ENCODE measurements around the gene MCTP1. TPM values are rescaled to one million over a fixed set of nuclear protein-coding genes. Genes with fewer than 3 reads are reported as not detected.

Gene MCTP1
- total RNA-seq, 1 experiment from 2014 or later, result 0.44 TPM

DNA sequence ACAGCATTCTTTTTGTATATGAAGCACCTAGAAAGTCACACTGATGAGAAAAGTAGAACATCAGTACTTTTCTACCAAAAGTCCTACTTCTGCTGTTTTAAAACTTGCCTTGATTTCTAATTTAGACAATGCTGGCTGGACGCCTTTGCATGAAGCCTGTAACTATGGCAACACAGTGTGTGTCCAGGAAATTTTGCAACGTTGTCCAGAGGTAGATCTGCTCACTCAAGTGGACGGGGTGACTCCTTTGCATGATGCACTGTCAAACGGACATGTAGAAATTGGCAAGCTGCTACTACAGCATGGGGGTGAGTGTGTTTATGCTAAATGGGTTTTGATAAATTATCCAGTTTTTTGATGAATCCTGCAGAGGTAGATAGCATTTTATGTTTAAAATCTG is 592.9 kb downstream of the MCTP1 start:
- Histone ChIP-seq H3K9me2 (ENCODE audit: insufficient read depth) (no peaks in the 10 kb centered on the region), H3K4me2 (ENCODE audit: low read length) (no peak overlapping the region), H2AFZ (ENCODE audit: low read depth, low read length, poor library complexity, severe bottlenecking) (no peak overlapping the region), H3K36me3 (ENCODE audit: control insufficient read depth in 1 of 2, insufficient read depth in 2 of 2, low read length in 2 of 2) (no peaks in the 10 kb centered on the region), H3K27ac (ENCODE audit: low read depth, low read length) (no peak overlapping the region), H3K9ac (ENCODE audit: low read length) (no peak overlapping the region), H4K20me1 (ENCODE audit: insufficient read depth) (no peaks in the 10 kb centered on the region), H3K9me3 (ENCODE audit: control insufficient read depth in 1 of 2, insufficient read depth in 1 of 2, low read depth in 1 of 2, low read length in 2 of 2) (no peaks in the 10 kb centered on the region), H3K79me2 (ENCODE audit: insufficient read depth, low read length) (no peaks in the 10 kb centered on the region), H3K27me3 (ENCODE audit: insufficient read depth, low read length) (no peaks in the 10 kb centered on the region), H3K4me1 (ENCODE audit: control insufficient read depth in 1 of 2, insufficient read depth in 2 of 2, low read length in 2 of 2) (no peaks in the 10 kb centered on the region), H3K4me3 (replicated peaks in 1 of 2; ENCODE audit: low read depth in 1 of 2, low read length in 2 of 2) (no peak overlapping the region)
- ATAC-seq (no peak), DNase-seq (ENCODE audit: low read depth, low spot score) (no peak)
- ChIA-PET RAD21 (ENCODE audit: low non-redundant PET in 1 of 2, low total read pairs in 2 of 2, uncharacterized antibody in 2 of 2, unreplicated experiment in 2 of 2) (no interaction called here), POLR2A (no interaction called here), CTCF (no interaction called here)
- no peak for TF ChIP-seq CEBPB (IDR thresholded peaks at IDR 0.05; ENCODE audit: low read depth)
- no peak for TF ChIP-seq ZFX (IDR thresholded peaks at IDR 0.05)
- no peak for TF ChIP-seq POLR2AphosphoS5 (IDR thresholded peaks at IDR 0.05; ENCODE audit: low read depth, low read length)
- TF ChIP-seq EZH2 (IDR thresholded peaks at IDR 0.05), result no peak
- TF ChIP-seq, protein P1, sequence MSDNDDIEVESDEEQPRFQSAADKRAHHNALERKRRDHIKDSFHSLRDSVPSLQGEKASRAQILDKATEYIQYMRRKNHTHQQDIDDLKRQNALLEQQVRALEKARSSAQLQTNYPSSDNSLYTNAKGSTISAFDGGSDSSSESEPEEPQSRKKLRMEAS (IDR thresholded peaks at IDR 0.05), result no peak
- TF ChIP-seq ELF1 (IDR thresholded peaks at IDR 0.05; ENCODE audit: borderline replicate concordance, low read depth), result no peak
- no peak for TF ChIP-seq TCF7L2 (IDR thresholded peaks at IDR 0.05; ENCODE audit: borderline replicate concordance, extremely low read depth, insufficient read depth, insufficient read length)
- intact Hi-C loops (cut with micrococcal nuclease), result loop anchor here (2.0 to 10.0 kb wide), 2 partner anchors 167 to 777 kb away; no protein-coding TSS in a partner anchor
- BruUV-seq (replicated peaks), result no TSS peak

DNA sequence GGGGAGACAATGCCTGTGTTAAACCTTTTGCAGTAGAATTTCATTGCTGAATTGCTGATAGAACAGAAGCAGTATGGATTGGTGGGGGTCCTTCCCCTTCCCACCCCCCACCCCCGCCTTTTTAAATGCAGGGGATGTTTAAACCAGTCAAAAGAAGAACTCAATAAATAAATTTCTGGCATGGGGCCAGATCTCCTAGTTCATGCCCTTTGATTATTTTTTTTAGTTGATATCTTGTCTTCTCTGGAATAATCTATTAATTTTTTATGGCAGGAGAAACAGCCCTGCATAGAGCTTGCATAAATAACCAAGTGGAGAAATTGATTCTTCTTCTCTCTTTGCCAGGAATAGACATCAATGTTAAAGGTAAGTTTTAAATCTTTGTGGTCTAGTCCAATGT is 593.6 kb downstream of the MCTP1 start:
- no TSS peak for BruUV-seq (replicated peaks)
- TF ChIP-seq, protein P2, sequence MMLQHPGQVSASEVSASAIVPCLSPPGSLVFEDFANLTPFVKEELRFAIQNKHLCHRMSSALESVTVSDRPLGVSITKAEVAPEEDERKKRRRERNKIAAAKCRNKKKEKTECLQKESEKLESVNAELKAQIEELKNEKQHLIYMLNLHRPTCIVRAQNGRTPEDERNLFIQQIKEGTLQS (IDR thresholded peaks at IDR 0.05), result no peak
- TF ChIP-seq, protein P3, sequence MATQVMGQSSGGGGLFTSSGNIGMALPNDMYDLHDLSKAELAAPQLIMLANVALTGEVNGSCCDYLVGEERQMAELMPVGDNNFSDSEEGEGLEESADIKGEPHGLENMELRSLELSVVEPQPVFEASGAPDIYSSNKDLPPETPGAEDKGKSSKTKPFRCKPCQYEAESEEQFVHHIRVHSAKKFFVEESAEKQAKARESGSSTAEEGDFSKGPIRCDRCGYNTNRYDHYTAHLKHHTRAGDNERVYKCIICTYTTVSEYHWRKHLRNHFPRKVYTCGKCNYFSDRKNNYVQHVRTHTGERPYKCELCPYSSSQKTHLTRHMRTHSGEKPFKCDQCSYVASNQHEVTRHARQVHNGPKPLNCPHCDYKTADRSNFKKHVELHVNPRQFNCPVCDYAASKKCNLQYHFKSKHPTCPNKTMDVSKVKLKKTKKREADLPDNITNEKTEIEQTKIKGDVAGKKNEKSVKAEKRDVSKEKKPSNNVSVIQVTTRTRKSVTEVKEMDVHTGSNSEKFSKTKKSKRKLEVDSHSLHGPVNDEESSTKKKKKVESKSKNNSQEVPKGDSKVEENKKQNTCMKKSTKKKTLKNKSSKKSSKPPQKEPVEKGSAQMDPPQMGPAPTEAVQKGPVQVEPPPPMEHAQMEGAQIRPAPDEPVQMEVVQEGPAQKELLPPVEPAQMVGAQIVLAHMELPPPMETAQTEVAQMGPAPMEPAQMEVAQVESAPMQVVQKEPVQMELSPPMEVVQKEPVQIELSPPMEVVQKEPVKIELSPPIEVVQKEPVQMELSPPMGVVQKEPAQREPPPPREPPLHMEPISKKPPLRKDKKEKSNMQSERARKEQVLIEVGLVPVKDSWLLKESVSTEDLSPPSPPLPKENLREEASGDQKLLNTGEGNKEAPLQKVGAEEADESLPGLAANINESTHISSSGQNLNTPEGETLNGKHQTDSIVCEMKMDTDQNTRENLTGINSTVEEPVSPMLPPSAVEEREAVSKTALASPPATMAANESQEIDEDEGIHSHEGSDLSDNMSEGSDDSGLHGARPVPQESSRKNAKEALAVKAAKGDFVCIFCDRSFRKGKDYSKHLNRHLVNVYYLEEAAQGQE (IDR thresholded peaks at IDR 0.05; ENCODE audit: low read depth), result no peak
- TF ChIP-seq TCF7L2 (IDR thresholded peaks at IDR 0.05; ENCODE audit: borderline replicate concordance, extremely low read depth, insufficient read depth, insufficient read length) (no peak), ZFX (IDR thresholded peaks at IDR 0.05) (no peak), RAD21 (IDR thresholded peaks at IDR 0.05; ENCODE audit: low read depth) (no peak), EGR1 (IDR thresholded peaks at IDR 0.05; ENCODE audit: low read depth) (no peak), POLR2A (IDR thresholded peaks at IDR 0.05; ENCODE audit: borderline replicate concordance, extremely low read depth, insufficient read depth, insufficient read length) (no peak), POLR2AphosphoS5 (IDR thresholded peaks at IDR 0.05; ENCODE audit: low read depth, low read length) (no peak), ZNF274 (IDR thresholded peaks at IDR 0.05; ENCODE audit: low read depth, low read length) (no peak)
- TF ChIP-seq, protein P4, sequence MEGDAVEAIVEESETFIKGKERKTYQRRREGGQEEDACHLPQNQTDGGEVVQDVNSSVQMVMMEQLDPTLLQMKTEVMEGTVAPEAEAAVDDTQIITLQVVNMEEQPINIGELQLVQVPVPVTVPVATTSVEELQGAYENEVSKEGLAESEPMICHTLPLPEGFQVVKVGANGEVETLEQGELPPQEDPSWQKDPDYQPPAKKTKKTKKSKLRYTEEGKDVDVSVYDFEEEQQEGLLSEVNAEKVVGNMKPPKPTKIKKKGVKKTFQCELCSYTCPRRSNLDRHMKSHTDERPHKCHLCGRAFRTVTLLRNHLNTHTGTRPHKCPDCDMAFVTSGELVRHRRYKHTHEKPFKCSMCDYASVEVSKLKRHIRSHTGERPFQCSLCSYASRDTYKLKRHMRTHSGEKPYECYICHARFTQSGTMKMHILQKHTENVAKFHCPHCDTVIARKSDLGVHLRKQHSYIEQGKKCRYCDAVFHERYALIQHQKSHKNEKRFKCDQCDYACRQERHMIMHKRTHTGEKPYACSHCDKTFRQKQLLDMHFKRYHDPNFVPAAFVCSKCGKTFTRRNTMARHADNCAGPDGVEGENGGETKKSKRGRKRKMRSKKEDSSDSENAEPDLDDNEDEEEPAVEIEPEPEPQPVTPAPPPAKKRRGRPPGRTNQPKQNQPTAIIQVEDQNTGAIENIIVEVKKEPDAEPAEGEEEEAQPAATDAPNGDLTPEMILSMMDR (IDR thresholded peaks at IDR 0.05 in 2 of 3, conservative IDR thresholded peaks at IDR 0.05 in 1 of 3; ENCODE audit: borderline replicate concordance in 1 of 3, insufficient read depth in 1 of 3, low read depth in 2 of 3, low read length in 2 of 3), result no peak

More for the DNA sequence above, 593.6 kb downstream of the MCTP1 start:
- no peaks in the 10 kb centered on the region for H4K20me1 ChIP-seq (ENCODE audit: insufficient read depth)
- H3K9ac ChIP-seq (ENCODE audit: low read length), result no peak overlapping the region
- no peak overlapping the region for H3K27ac ChIP-seq (ENCODE audit: low read depth, low read length)
- DNase-seq (ENCODE audit: low read depth, low spot score) (no peak), ATAC-seq (no peak)
- ChIA-PET POLR2A (no interaction called here), CTCF (no interaction called here), RAD21 (ENCODE audit: low non-redundant PET in 1 of 2, low total read pairs in 2 of 2, uncharacterized antibody in 2 of 2, unreplicated experiment in 2 of 2) (no interaction called here)
- no peaks in the 10 kb centered on the region for H3K36me3 ChIP-seq (ENCODE audit: control insufficient read depth in 1 of 2, insufficient read depth in 2 of 2, low read length in 2 of 2)
- intact Hi-C loops (cut with micrococcal nuclease), result loop anchor here (10.0 kb wide), 1 partner anchor 776 kb away; no protein-coding TSS in a partner anchor
- no peak overlapping the region for H3K4me3 ChIP-seq (replicated peaks in 1 of 2; ENCODE audit: low read depth in 1 of 2, low read length in 2 of 2)
- H3K4me2 ChIP-seq (ENCODE audit: low read length), result no peak overlapping the region
- H3K9me3 ChIP-seq (ENCODE audit: control insufficient read depth in 1 of 2, insufficient read depth in 1 of 2, low read depth in 1 of 2, low read length in 2 of 2), result no peaks in the 10 kb centered on the region
- H3K9me2 ChIP-seq (ENCODE audit: insufficient read depth), result no peaks in the 10 kb centered on the region
- H3K27me3 ChIP-seq (ENCODE audit: insufficient read depth, low read length), result no peaks in the 10 kb centered on the region
- no peaks in the 10 kb centered on the region for H3K79me2 ChIP-seq (ENCODE audit: insufficient read depth, low read length)
- no peaks in the 10 kb centered on the region for H3K4me1 ChIP-seq (ENCODE audit: control insufficient read depth in 1 of 2, insufficient read depth in 2 of 2, low read length in 2 of 2)
- no peak overlapping the region for H2AFZ ChIP-seq (ENCODE audit: low read depth, low read length, poor library complexity, severe bottlenecking)

Measured in HCT116 (cell line).